A549 (cell line): ENCODE measurements around the gene SF3A2. TPM values are rescaled to one million over a fixed set of nuclear protein-coding genes. Genes with fewer than 3 reads are reported as not detected.

Experiments
- ATAC-seq, 2 experiments: fragments of 200-7000 bp in 1 of 2; fragments of >200 bp in 1 of 2; cut with Nextera tagmentation in 1 of 2; cut with Tn5 transposase in 1 of 2; 3 replicates each; pipeline versions ENCODE4 v1.8.0 to v1.9.1; 2018 to 2020; ENCODE audit warnings: mild to moderate bottlenecking in 1 of 2, moderate library complexity in 1 of 2
- CTCF ChIA-PET: fragments of 300-600 bp; sonication (Branson Sonifier 250); formaldehyde crosslinking; extraction: SDS; loops from one replicate; lab custom pipeline; 2021; ENCODE audit warnings: antibody characterized with exemption, inconsistent platforms; lab: Yijun Ruan, JAX
- POLR2A ChIA-PET: fragments of 350-600 bp; formaldehyde crosslinking; extraction: SDS; loops from one replicate; lab custom pipeline; 2021; ENCODE audit warnings: antibody characterized with exemption, inconsistent platforms; lab: Yijun Ruan, JAX
- DNase-seq, 2 experiments: peaks; one replicate each; pipeline versions ENCODE4 v3.0.0 to v3.0.0-alpha.2; 2011 to 2016; ENCODE audit warnings: low read depth in 1 of 2, low spot score in 1 of 2
- FAIRE-seq: peaks from 2 replicates; lab custom pipeline; 2011; peaks lifted over from hg19 to GRCh38; lab: Jason Lieb, UNC
- H3K27ac ChIP-seq, 2 experiments: fragments of >200 bp; sonication (Bioruptor Twin); formaldehyde crosslinking; 3 replicates each; pipeline ENCODE4 v1.5.1; 2016 to 2017
- H3K4me1 ChIP-seq: fragments of >200 bp; sonication (Bioruptor Twin); formaldehyde crosslinking; 3 replicates; pipeline ENCODE4 v1.6.1; 2016
- H3K4me2 ChIP-seq: fragments of >200 bp; sonication (Bioruptor Twin); formaldehyde crosslinking; 3 replicates; pipeline ENCODE4 v1.6.1; 2016
- H3K4me3 ChIP-seq: fragments of >200 bp; sonication (Bioruptor Twin); formaldehyde crosslinking; 3 replicates; pipeline ENCODE4 v1.5.1; 2016
- H3K9me3 ChIP-seq: fragments of >200 bp; sonication (Bioruptor Twin); formaldehyde crosslinking; 3 replicates; pipeline ENCODE4 v1.6.1; 2016
- CHD2 ChIP-seq: fragments of 150-350 bp; IDR thresholded peaks from 2 replicates; pipeline ENCODE4 v1.6.1; 2014; ENCODE audit warnings: low read length; ENCODE audit not compliant: partially characterized antibody
- EHMT2 ChIP-seq: fragments of 200-600 bp; sonication (generic); IDR thresholded peaks from 2 replicates; pipeline ENCODE4 v1.6.1; 2016; ENCODE audit warnings: antibody characterized with exemption, low read depth, mild to moderate bottlenecking, moderate library complexity
- ESRRA ChIP-seq: fragments of 150-350 bp; IDR thresholded peaks from 2 replicates; pipeline ENCODE4 v1.6.1; 2014; ENCODE audit warnings: mild to moderate bottlenecking, low read length, borderline replicate concordance
- FOSB ChIP-seq: fragments of 250-450 bp; sonication (Bioruptor Pico); IDR thresholded peaks from 2 replicates; pipeline ENCODE4 v1.5.0; 2020; ENCODE audit warnings: mild to moderate bottlenecking, moderate library complexity
- HEYL ChIP-seq: fragments of 250-450 bp; sonication (Bioruptor Pico); IDR thresholded peaks from 2 replicates; pipeline ENCODE4 v1.8.0; 2021; ENCODE audit warnings: mild to moderate bottlenecking, moderate library complexity
- HOXA7 ChIP-seq: fragments of 250-450 bp; sonication (Bioruptor Pico); IDR thresholded peaks from 2 replicates; pipeline ENCODE4 v1.5.0; 2020; ENCODE audit warnings: mild to moderate bottlenecking, moderate library complexity
- JUN ChIP-seq, 2 experiments: fragments of >200 bp; sonication (Bioruptor Twin); formaldehyde crosslinking; IDR thresholded peaks; 2 replicates in 1 of 2; 3 replicates in 1 of 2; pipeline ENCODE4 v1.6.1; 2016 to 2017
- KDM1A ChIP-seq: fragments of 200-600 bp; sonication (generic); IDR thresholded peaks from 2 replicates; pipeline ENCODE4 v1.6.1; 2016; ENCODE audit warnings: low read depth, mild to moderate bottlenecking
- MAZ ChIP-seq: fragments of 150-350 bp; IDR thresholded peaks from 2 replicates; pipeline ENCODE4 v1.6.1; 2014; ENCODE audit warnings: antibody characterized with exemption, low read depth, low read length, borderline replicate concordance
- NFE2L2 ChIP-seq: fragments of 150-350 bp; conservative IDR thresholded peaks from 2 replicates; pipeline ENCODE4 v1.6.1; 2014; ENCODE audit warnings: low read length
- NPAS2 ChIP-seq: fragments of 250-450 bp; sonication (Bioruptor Pico); IDR thresholded peaks from 2 replicates; pipeline ENCODE4 v1.8.0; 2022; ENCODE audit warnings: mild to moderate bottlenecking, moderate library complexity, borderline replicate concordance
- RFX5 ChIP-seq: fragments of 450-650 bp; IDR thresholded peaks from 2 replicates; pipeline ENCODE4 v1.7.1; 2014; ENCODE audit warnings: antibody characterized with exemption, mild to moderate bottlenecking, moderate library complexity
- SMC3 ChIP-seq: fragments of >200 bp; sonication (Bioruptor Twin); formaldehyde crosslinking; IDR thresholded peaks from 3 replicates; pipeline ENCODE4 v1.6.1; 2018; ENCODE audit warnings: inconsistent platforms
- SREBF2 ChIP-seq: fragments of 450-650 bp; IDR thresholded peaks from 2 replicates; pipeline ENCODE4 v1.6.1; 2014; ENCODE audit warnings: mild to moderate bottlenecking, moderate library complexity
- ZFP36 ChIP-seq: fragments of 450-650 bp; IDR thresholded peaks from 2 replicates; pipeline ENCODE4 v1.6.1; 2014; ENCODE audit warnings: borderline replicate concordance; ENCODE audit not compliant: partially characterized antibody
- WGBS: methylation state at CpG from one replicate; pipeline ENCODE4 v1.1.6; 2017; ENCODE audit errors: missing lambda C conversion rate; 5-methylcytosine and 5-hydroxymethylcytosine counted together
- polyA plus RNA-seq, 4 experiments: library from polyadenylated mRNA; depleted of rRNA in 3 of 4; stranded (reverse); fragments of >200 nt; fragmentation: RNase III in 1 of 4; extraction: RNeasy Plus Mini Kit Qiagen cat#74134 plus additional on column Dnase treatment in 1 of 4; gene quantifications; 2 replicates in 3 of 4; 3 replicates in 1 of 4; pipeline ENCODE4 v1.2.3, GENCODE V29; 2011 to 2017
- TF ChIP-seq, protein P1 (sequence below): IDR thresholded peaks from 2 replicates; pipeline ENCODE4 v1.6.1; 2012
- TF ChIP-seq, protein P2 (sequence below): IDR thresholded peaks from 2 replicates; pipeline ENCODE4 v1.6.1; 2012; ENCODE audit warnings: low read depth, borderline replicate concordance
- TF ChIP-seq, protein P3 (sequence below): fragments of 150-350 bp; IDR thresholded peaks from 2 replicates; pipeline ENCODE4 v1.6.1; 2014; ENCODE audit warnings: low read depth, mild to moderate bottlenecking, low read length
- TF ChIP-seq, protein P4 (sequence below): fragments of >200 bp; sonication (Bioruptor Twin); formaldehyde crosslinking; IDR thresholded peaks from 3 replicates; pipeline ENCODE4 v1.6.1; 2016
- TF ChIP-seq, protein P5 (sequence below): IDR thresholded peaks from 2 replicates; pipeline ENCODE4 v1.6.1; 2012

Gene SF3A2
- polyA plus RNA-seq, 2 of the 4 experiments (the other 2 are of a cell fraction), result 11.9 to 68.2 TPM

DNA sequence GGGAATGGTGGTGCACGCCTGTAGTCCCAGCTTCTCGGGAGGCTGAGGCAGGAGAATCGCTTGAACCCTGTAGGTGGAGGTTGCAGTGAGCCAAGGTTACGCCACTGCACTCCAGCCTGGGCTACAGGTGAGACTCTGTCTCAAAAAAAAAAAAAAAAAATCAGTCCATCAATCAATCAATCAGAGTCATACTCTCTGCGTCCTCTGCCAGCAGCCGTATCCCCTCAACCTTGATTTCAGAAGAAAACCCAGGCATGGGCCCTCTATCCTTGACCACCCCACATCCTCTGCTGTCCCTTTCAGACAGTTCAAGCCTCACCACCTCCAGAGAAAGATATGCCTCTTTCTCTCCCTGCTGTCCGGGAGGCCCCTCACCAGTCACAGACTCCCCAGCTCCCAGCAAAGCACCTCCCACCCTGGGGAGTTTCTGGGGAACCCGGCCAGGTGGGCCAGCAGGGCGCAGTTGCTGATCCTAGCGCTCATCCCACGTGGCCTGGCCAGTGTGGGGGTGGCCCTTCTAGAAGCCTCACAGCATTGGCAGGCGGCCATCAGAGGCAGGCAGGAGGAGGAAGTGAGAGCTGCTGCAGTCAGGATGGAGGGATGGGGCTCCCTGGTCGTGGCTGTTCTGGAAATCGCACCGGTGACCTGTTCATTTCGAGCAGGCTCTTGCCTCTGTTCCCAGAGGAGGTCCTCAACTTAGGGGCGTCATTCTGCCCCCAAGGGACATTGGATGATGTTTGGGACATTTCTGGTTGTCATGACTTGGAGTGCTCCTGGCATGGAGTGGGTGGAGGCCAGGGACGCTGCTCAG, 29.8 kb downstream of the SF3A2 start:
- ATAC-seq, result peak in 1 of 2 experiments; percentile 19; a peak in 2 of 6 replicates
- H3K27ac ChIP-seq, result peak overlapping the region; percentile 53 to 59; a peak in 5 of 6 replicates
- H3K4me2 ChIP-seq, result 0 out of 3 replicates have a peak overlapping the region, but pooled peaks have one; percentile 7
- peaks cover 8% of the 10 kb centered on the region for H3K4me1 ChIP-seq
- no peak for FAIRE-seq
- TF ChIP-seq, protein P1, sequence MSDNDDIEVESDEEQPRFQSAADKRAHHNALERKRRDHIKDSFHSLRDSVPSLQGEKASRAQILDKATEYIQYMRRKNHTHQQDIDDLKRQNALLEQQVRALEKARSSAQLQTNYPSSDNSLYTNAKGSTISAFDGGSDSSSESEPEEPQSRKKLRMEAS, result peak; percentile 43; the same call in 1 of the 2 replicates
- no peak for TF ChIP-seq KDM1A
- TF ChIP-seq, protein P2, sequence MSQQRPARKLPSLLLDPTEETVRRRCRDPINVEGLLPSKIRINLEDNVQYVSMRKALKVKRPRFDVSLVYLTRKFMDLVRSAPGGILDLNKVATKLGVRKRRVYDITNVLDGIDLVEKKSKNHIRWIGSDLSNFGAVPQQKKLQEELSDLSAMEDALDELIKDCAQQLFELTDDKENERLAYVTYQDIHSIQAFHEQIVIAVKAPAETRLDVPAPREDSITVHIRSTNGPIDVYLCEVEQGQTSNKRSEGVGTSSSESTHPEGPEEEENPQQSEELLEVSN, result no peak
- no peak for TF ChIP-seq SMC3
- no peak for TF ChIP-seq MAZ
- no peak for TF ChIP-seq HEYL
- TF ChIP-seq NPAS2 (CRISPR knock-in tag), result no peak
- TF ChIP-seq FOSB (CRISPR knock-in tag), result no peak
- no peaks in the 10 kb centered on the region for H3K9me3 ChIP-seq
- no peak for DNase-seq
- no peak overlapping the region for H3K4me3 ChIP-seq
- 75% methylated on average over 14 of the region's 18 CpGs for WGBS
- ChIA-PET CTCF (interaction anchor here (1.6 kb wide), 1 partner anchor 31 kb away, joined by 5 read pairs; the partner anchor contains the start of gene PLEKHJ1), POLR2A (no interaction called here)

DNA sequence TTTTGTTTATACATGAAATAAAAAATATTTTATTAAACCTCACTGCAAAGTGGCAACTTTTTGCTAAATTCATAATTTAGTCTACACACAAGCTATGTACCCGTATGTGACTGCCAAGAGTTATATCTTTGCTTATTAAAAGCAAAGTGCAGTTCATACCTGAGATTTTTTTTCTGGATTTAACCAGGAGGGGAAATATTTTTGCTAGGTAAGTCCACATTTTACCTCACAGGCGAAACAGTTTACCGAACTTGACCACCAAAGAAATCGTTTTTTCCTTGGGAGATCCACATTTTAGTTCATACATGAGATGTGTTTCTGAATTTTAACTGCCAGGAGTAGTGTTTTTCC, 31.8 kb downstream of the SF3A2 start:
- Histone ChIP-seq H3K9me3 (no peaks in the 10 kb centered on the region), H3K27ac (peak overlapping the region; percentile 79 to 98; a peak in 5 of 6 replicates), H3K4me2 (peak overlapping the region; percentile 77), H3K4me1 (peaks cover 27% of the 10 kb centered on the region), H3K4me3 (peak overlapping the region; percentile 100)
- no peak for ATAC-seq
- WGBS, result 71% methylated on average over 4 of the region's 4 CpGs
- TF ChIP-seq, protein P2, result no peak
- TF ChIP-seq NPAS2 (CRISPR knock-in tag) (no peak), ZFP36 (no peak), RFX5 (no peak), CHD2 (no peak), SREBF2 (no peak), ESRRA (no peak), HOXA7 (CRISPR knock-in tag) (no peak), EHMT2 (no peak), NFE2L2 (no peak), JUN (IDR thresholded peaks at IDR 0.05) (no peak)
- TF ChIP-seq, protein P3, sequence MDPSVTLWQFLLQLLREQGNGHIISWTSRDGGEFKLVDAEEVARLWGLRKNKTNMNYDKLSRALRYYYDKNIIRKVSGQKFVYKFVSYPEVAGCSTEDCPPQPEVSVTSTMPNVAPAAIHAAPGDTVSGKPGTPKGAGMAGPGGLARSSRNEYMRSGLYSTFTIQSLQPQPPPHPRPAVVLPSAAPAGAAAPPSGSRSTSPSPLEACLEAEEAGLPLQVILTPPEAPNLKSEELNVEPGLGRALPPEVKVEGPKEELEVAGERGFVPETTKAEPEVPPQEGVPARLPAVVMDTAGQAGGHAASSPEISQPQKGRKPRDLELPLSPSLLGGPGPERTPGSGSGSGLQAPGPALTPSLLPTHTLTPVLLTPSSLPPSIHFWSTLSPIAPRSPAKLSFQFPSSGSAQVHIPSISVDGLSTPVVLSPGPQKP, result no peak
- TF ChIP-seq, protein P4, sequence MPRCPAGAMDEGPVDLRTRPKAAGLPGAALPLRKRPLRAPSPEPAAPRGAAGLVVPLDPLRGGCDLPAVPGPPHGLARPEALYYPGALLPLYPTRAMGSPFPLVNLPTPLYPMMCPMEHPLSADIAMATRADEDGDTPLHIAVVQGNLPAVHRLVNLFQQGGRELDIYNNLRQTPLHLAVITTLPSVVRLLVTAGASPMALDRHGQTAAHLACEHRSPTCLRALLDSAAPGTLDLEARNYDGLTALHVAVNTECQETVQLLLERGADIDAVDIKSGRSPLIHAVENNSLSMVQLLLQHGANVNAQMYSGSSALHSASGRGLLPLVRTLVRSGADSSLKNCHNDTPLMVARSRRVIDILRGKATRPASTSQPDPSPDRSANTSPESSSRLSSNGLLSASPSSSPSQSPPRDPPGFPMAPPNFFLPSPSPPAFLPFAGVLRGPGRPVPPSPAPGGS, result no peak
- TF ChIP-seq, protein P5, sequence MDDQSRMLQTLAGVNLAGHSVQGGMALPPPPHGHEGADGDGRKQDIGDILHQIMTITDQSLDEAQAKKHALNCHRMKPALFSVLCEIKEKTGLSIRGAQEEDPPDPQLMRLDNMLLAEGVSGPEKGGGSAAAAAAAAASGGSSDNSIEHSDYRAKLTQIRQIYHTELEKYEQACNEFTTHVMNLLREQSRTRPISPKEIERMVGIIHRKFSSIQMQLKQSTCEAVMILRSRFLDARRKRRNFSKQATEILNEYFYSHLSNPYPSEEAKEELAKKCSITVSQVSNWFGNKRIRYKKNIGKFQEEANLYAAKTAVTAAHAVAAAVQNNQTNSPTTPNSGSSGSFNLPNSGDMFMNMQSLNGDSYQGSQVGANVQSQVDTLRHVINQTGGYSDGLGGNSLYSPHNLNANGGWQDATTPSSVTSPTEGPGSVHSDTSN, result no peak
- DNase-seq, result no peak
- CTCF ChIA-PET, result interaction anchor here (1.6 kb wide), 1 partner anchor 33 kb away, joined by 5 read pairs; the partner anchor contains the start of gene PLEKHJ1
- no peak for FAIRE-seq
- POLR2A ChIA-PET, result no interaction called here
